Stimulated activated CD8-positive, alpha-beta memory T cell treated with anti-CD3 and anti-CD28 coated beads, Interleukin-7, amount 100 ng/mL, for 1 hour (primary cell): ENCODE results near the gene TREH.
"Not testable (repeated sequence)": the region's sequence is repeated elsewhere in the genome, so short reads cannot be mapped to it uniquely, and the experiment has no call there.

Source experiments
- DNase-seq, 2 donors: peaks; one replicate each; pipeline ENCODE4 v3.0.0-alpha.2; 2020; ENCODE audit warnings: low read depth in 2 of 2

TREH gene, protein sequence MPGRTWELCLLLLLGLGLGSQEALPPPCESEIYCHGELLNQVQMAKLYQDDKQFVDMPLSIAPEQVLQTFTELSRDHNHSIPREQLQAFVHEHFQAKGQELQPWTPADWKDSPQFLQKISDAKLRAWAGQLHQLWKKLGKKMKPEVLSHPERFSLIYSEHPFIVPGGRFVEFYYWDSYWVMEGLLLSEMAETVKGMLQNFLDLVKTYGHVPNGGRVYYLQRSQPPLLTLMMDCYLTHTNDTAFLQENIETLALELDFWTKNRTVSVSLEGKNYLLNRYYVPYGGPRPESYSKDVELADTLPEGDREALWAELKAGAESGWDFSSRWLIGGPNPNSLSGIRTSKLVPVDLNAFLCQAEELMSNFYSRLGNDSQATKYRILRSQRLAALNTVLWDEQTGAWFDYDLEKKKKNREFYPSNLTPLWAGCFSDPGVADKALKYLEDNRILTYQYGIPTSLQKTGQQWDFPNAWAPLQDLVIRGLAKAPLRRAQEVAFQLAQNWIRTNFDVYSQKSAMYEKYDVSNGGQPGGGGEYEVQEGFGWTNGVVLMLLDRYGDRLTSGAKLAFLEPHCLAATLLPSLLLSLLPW

DNA sequence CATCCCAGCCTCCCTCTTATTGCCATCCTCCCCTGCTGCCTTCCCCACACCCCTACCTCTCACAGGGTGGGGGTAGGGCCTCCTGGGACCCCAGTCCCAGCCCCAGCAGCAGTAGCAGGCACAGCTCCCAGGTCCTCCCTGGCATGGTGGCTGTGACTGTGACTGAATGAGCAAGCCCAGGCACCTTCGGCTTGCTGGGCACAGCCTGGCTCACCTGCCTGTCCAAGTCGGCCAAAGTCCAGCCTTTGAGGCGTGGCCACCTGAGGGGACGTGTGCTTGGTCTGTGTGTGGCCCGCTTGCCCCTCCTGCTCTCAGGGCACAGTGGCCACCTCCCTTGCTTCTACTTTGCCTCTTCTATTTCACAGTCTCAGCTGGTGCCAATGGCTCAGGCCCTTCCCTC lies at the start of gene TREH:
TSS of gene TREH (minus strand) at position 168 of the 400 bp plus-strand sequence. CDS start at position 145, 23 bp downstream.
- DNase-seq = no peak

DNA sequence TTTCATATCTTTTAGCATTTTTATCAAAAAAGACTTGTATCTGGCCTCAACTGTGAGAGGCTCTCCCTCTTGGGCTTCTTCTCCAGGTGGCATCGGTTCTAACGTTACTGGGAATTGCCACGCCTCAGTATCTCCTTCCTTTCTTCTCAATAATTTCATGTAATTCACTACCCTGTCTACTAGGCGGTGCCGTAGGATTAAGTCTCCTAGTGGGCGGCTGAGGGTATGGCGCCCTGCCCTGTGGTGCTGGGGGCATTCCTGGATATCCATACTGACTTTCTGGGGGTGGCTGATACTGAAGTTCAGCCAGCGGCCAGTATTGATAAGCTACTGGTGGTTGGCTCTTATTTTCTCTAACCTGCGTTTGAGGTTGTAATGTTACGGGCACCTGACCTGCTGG lies 48.7 kb upstream of the TREH start:
- not testable (repeated sequence) for DNase-seq

DNA sequence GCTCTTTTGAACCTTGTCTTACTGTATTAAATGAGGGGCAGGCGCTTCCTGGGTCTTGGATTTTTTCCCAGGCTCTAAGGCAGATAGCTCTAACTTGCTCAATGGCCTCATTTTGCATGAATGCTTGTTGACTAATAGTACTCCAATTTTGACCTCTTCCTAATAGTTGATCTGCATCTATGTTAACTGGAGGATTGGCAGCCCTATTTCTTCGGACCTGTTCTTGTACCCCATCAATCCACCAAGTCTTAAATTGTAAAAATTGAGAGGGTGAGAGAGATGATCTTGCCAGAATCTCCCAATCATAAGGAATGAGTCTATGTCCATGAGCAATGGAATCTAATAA lies 48.2 kb upstream of the TREH start:
- not testable (repeated sequence) for DNase-seq

DNA sequence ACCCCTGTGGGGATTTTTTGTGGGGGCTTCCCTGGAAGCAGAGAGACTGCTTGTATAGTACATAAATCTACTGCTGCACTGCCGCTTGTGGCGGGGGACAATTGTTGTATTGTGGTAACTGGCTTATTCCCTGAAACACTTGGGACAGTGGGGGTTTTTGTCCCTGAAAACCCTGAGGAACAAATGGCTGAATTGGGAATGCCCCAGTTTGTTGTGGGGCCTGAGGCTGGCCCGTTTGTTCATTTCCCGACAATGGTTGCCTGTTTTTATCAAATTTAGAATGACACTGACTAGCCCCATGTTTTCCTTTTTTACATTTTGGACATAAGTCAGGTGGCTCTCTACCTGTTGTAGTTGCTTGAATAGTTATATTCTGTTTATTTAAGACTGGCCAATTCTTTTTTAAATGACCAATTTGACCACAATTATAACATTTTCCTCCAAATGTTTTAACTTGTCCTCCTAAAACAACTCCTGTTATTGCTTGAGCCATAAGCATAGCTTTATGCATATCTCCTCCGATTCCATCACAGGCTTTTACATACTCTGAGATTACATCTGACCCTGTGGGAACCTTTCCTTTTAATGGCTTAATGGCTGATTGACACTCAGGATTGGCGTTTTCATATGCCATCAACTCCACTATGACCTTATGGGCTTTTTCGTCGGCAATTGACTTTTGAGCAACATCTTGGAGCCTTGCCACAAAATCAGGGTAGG lies 47.7 kb upstream of the TREH start:
- not testable (repeated sequence) for DNase-seq

DNA sequence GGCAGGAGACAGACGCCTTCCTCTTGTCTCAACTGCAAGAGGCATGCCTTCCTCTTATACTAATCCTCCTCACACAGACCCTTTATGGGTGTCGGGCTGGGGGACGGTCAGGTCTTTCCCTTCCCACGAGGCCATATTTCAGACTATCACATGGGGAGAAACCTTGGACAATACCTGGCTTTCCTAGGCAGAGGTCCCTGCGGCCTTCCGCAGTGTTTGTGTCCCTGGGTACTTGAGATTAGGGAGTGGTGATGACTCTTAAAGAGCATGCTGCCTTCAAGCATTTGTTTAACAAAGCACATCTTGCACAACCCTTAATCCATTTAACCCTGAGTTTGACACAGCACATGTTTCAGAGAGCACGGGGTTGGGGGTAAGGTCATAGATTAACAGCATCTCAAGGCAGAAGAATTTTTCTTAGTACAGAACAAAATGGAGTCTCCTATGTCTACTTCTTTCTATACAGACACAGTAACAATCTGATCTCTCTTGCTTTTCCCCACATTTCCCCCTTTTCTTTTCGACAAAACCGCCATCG lies 42.1 kb upstream of the TREH start:
- DNase-seq = not testable (repeated sequence)

DNA sequence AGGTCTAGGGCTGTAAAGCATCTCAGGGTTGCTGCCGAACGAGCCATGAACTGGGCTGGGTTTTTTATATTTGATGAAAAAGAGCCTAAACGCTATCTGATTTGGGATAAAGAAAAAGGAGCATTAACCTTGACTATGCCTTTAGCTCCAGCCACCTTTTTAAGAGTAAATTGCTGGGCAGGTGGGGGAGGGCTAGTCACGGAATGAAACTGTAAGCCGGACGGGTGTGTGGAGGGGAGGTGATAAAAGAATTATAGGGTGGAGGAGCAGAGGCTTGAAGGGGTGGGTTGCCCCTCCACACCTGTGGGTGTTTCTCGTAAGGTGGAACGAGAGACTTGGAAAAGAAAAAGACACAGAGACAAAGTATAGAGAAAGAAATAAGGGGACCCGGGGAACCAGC lies 41.3 kb upstream of the TREH start:
- not testable (repeated sequence) for DNase-seq

DNA sequence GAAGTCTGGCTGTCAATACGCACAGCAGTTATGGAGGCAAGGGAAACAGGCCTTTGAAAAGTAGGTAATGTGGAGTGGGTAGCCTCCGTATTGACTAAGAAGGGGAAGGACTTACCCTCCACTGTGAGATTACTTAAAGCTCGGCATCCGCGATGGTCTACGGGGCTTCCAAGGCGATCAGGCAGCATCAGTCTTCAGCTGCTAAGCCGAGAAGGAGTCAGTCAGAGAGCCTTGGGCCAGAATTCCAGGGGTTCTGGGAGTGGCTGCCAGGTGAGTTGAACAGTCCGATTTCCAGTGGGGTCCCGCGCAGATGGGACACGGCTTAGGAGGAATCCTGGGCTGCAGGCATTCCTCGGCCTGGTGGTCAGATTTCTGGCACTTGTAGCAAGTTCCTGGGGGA lies 40.6 kb upstream of the TREH start:
- not testable (repeated sequence) for DNase-seq

DNA sequence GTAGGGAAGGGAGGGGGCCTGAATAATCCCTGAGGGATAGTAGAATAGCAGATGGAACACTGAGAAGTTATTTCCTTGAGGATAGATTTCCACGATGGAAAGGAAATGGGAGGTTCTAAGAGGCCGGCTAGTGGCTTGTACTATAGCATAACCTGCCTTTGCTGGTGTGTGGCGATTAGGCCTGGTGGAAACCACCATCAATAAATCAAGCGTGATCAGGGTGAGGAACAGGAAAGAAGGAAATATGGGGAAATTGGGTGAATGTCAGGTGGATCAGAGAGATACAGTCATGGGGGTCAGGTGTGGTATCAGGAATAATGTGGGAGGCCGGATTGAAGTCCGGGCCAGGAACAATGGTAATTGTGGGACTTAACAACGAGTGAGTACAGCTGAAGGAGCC lies 39.1 kb upstream of the TREH start:
- not testable (repeated sequence) for DNase-seq

DNA sequence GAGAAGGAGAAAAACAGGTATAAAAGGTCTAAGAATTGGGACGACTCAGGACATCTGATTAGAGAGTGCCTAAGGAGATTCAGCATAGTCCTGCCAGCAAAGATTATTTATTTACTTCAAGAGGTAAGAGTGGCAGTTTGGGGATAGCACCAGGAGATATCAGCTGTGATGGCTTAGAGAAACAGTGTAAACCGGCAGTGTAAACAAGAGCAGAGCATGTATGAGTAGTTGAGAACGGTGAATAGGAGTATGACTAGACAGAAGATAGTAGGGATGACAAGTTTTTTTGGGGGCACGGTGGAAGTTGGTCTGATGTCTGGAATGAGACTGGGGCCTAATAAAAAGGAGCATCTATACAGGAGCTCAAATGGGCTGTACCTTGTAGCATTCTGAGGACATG lies 38.3 kb upstream of the TREH start:
- DNase-seq = not testable (repeated sequence)

DNA sequence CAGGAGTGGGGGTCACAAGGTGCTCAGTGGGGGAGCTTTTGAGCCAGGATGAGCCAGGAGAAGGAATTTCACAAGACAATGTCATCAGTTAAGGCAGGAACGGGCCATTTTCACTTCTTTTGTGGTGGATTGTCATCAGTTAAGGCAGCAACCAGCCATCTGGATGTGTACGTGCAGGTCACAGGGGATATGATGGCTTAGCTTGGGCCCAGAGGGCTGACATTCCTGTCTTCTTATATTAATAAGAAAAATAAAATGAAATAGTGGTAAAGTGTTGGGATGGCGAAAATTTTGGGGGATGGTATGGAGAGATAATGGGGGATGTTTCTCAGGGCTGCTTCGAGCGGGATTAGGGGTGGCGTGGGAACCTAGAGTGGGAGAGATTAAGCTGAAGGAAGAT lies 37.8 kb upstream of the TREH start:
- DNase-seq = not testable (repeated sequence)

DNA sequence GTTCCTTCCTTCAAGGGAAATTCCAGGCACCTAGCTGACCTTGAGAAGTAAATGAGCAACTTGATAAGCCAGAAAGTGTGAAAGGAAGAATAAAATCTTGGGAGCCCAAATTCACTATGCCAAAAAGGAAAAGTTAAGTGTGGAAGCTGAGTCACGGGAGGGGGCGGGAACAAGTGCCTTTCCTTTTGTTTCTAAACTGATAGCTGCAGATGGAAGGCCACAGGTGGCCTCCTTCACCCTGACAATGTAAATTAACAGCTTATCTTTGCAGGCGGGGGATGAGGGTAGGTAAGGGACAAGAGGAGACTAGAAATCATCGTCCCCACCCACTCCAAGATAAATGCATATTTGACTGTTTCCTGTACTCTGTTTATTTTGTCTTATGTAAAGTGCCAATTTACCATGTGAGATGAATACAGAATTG lies 36.4 kb upstream of the TREH start:
- DNase-seq = no peak

DNA sequence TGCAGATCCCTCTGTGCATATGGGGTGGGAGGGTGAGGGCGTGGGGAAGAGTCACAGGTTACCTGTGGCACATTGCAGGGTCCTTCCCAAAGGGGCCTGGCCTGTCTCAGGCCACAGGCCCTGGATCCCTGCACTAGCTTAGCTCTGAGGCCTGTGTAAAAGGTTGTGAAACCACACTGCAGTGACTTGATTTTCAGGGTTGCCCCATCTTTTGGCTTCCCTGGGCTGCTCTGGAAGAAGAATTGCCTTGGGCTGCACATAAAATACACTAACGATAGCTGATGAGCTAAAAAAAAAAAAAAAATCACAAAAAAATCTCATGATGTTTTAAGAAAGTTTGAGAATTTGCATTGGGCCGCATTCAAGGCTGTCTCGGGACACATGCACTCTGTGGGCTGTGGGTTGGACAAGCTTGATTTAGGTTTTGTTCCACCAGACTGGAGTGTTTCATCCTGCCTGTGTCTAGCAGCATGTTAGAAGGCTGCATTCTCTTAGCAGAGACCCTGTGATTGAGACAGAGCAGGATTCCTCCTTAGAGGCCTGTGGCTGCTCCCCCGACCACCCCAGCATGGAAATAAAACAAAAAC lies 35.9 kb upstream of the TREH start:
- no peak for DNase-seq

DNA sequence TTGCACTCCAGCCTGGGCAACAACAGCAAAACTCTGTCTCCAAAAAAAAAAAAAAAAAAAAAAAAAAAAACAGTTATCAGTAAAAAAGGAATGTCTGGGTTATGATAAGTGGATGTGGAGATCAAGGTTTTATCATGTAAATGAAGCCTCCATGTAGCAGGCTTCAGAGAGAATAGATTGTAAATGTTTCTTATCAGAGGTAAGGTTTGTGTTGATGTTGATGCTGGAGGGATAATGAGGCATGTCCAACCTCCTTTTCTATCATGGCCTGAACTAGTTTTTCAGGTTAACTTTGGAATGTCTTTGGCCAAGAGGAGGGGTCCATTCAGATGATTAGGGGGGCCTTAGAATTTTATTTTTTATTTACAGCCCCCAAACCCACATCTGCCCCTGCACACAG lies 35.4 kb upstream of the TREH start:
- DNase-seq = no peak

DNA sequence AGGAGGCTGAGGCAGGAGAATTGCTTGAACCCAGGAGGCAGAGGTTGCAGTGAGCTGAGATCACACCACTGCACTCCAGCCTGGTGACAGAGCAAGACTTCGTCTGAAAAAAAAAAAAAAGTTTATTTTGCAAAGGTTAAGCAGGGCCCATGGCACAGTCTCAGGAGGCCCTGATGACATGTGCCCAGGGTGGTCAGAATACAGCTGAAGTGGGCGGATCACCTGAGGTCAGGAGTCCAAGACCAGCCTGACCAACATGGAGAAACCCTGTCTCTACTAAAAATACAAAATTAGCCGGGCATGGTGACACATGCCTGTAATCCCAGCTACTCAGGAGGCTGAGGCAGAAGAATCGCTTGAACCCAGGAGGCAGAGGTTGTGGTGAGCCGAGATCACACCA lies 35.0 kb upstream of the TREH start:
- DNase-seq = not testable (repeated sequence)

DNA sequence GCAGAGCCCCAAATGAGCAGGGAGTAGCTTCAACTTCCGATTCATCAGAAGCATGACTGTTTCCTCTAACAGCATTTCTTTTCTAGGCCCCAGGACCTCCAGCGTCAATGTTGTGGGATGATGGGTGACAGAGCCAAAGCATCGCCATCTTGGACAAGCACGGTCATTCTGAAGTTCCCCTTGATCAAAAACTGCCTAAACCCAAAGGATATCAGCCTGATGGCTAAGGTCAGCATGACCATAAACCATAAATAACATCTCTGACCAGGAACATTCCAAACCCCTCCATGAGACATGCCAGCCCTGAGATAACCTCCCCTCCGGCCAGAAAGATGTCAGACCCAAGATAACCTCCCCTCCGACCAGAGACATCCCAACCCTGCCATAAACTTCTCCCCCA lies 28.8 kb upstream of the TREH start:
- DNase-seq = no peak

DNA sequence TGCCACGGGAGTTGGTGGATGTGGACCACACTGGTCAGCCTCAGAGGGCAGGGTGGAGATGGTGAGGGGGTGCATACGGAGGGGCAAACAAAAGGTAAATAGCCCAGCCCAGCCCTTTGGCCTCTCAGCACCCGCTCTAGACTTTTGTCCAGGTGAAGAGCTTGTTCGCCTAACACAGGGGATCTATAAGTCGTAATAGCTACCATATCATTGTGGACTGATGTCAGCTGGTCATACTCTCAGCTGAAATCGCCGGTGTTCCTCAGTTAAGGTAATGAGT lies 27.0 kb upstream of the TREH start:
- no peak for DNase-seq

DNA sequence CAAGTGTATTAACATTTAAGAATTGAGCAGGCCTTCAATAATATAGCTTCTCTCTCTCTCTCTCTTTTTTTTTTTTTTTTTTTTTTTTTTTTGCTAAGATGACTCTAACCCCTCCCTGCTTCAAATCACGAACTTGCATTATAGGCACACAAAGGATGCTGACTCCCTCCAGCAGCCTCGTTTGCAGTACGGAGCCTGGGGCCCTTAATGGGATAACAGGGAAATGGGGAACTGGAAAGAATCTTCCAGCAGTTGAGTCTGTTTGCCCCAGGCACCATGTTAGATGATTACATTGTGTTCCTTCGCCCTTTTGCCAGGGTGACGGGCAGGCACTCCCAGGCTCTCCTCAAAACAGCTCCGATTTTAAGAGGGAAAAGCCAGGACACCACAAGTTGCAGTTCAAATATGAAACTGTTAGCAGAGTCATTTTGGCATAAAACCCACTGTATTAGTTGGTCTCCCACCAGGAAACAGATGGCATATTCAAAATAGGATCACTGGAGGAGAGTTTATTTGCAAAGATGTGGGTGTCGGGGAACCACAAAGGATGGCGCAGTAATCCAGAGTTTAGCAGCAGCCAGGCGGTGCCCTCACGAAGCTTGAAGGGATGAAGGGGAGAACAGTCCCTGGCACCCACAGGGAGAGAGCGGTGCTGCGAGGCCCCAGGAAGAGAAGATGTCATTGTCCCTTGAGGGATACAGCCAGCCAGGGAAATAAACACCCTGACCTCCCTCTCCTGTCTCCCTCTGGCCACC lies 26.5 kb upstream of the TREH start:
- DNase-seq = no peak

DNA sequence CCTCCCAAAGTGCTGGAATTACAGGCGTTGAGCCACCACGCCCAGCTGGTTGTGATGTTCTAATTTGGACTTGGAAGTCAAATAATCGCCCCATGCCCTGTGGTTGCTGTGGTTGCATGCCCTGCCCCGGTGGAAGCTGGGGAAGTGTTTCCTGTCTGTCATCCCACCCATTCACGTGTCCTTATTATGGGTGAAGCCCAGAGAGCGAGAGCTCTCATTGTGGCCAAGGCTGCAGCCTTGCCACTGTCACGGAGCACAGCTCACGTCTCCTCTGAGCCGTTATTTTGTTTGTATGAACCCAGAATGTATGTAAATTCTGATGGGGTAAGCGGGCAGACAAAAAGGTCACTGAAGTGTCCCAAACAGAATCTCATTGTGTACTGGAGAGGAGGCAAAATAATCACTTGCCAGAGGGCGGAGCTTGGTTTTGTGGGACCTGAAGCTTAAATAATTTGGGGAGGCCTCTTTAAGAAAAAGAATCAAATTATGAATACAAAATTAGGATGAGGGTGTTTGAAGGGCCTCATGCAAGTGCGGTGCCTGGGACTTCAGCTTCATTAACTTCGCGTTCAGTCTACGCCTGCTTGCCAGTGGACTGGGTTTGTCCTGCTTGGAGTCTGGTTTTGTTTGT lies 25.8 kb upstream of the TREH start:
- DNase-seq = no peak

DNA sequence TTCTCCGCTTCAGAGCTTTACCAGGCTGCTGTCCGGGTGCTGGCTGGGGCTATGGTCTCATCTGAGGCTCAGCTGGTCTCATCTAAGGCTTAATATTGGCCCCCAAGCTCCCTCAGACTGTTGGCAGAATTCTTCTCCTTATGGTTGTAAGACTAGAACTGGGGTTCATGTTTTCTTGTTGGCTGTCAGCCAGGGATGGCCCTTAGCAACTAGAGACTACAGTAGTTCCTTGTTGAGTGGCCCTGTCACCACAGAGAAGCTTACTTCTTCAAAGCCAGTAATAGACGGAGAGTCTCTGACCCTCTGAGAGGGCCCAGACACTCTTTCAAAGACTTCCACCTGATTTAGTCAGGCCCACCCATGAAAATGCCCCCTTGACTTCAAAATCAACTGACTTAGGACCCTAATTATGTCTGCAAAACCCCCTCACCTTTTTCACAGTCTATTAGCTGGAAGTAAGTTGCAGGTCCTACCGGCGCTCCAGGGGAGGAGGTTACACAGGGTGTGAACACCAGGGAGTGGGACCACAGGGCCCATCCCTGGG lies 24.2 kb upstream of the TREH start:
- DNase-seq = no peak

DNA sequence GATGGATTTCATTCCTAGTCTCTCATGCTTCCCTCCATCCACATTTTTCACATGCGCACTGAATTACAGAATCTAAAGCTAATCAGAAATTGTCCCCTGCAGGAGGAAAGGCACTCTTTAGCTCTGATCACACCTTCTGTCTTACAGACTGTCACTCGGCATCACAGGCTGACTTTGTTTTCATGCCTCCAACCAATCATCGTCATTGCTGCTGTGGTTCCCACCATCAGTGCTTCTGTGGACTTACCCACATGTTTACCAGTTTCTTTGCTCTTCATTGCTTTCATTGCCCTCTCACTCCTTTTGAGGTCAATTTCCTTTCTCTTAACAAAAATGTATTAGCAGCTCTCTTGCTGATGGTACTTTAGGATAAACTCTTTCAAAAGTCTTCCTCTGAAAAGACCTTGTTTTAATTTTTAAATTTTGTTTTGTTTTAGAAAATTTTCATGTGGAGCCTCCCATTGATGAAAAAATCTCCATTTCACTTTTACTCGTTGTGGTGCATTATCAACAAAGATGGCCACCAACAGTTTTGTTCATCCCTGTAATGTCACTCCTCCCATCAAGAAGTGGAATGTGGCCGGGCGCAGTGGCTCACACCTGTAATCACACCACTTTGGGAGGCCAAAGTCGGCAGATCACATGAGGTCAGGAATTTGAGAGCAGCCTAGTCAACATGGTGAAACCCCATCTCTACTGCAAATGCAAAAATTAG lies 20.2 kb upstream of the TREH start:
- DNase-seq = peak; percentile 30 to 34
